IPS DF 4.7 (cell line): ENCODE measurements around the gene PIEZO2.
"Not testable (repeated sequence)": the region's sequence is repeated elsewhere in the genome, so short reads cannot be mapped to it uniquely, and the experiment has no call there.

Source experiments
- DNase-seq: peaks from one replicate; pipeline ENCODE4 v3.0.0-alpha.2; 2013; ENCODE audit warnings: low spot score; ENCODE audit errors: extremely low read depth

PIEZO2 gene

DNA sequence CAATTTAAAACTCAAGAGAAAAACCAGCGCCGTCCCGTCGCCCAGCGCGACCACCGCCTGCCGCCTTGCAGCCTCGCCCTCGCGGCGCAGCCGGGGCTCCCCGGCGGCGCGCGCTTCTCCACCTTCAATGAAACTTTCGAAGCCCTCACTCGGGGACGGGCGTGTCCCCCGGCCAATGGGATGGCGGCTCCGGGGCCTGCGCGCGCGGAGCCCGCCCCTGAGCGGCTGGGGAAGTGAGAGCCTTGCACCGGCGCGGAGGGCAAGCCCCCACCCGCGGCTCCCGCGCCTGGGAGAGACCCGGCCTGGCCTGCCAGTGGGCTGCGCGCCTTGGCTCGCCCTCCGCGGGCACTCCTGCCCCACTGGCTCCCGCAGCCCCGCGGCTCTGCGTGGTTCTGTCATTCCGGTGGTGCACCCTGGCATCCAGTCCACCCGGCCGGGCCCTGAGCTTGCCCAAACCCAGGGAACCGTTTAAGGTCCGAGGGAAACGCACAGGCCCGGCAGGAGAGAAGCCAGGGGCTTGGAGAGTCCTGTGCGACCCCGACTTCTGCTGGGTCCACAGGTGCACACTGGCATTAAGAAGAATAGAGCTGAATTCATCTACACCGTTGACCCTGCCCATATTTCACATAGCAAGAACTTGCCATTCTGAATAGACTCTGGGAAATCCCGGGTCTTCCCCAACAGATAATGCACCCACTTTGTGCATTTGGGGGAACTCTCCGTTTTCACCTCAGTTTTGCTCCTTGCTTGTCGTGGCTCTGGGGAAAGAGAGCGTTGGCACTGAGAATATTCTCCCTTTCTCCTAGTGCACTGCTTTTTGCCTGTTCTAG lies at the start of gene PIEZO2:
PIEZO2 (minus strand) TSS at position 129 of the 830 bp plus-strand sequence. CDS start 981 bp downstream, outside the sequence.
- no peak for DNase-seq

DNA sequence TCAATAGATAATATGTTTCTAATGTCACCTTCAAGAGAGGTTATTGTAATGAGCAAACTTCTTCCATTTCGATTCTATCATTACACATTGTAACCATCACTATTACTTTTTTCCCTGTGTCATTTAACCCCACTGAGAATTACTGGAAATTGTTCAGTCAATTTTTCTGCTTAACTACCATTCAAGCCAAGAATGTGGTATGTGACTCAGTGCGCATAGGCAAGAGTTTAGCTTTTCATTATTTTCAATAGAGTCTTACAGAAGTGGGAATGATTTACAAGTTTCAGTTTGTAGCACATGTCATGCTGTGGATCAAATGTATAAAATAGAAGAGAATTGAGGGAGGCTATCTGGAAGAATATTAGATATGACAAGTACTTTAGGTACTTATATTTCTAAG lies 34.3 kb upstream of the PIEZO2 start:
- no peak for DNase-seq

DNA sequence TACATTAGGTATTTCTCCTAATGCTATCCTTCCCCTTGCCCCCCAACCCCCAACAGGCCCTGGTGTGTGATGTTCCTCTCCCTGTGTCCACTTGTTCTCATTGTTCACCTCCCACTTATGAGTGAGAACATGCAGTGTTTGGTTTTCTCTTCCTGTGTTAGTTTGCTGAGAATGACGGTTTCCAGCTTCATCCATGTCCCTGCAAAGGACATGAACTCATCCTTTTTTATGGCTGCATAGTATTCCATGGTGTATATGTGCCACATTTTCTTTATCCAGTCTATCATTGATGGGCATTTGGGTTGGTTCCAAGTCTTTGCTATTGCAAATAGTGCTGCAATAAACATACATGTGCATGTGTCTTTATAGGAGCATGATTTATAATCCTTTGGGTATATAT lies 32.3 kb upstream of the PIEZO2 start:
- DNase-seq, result not testable (repeated sequence)

DNA sequence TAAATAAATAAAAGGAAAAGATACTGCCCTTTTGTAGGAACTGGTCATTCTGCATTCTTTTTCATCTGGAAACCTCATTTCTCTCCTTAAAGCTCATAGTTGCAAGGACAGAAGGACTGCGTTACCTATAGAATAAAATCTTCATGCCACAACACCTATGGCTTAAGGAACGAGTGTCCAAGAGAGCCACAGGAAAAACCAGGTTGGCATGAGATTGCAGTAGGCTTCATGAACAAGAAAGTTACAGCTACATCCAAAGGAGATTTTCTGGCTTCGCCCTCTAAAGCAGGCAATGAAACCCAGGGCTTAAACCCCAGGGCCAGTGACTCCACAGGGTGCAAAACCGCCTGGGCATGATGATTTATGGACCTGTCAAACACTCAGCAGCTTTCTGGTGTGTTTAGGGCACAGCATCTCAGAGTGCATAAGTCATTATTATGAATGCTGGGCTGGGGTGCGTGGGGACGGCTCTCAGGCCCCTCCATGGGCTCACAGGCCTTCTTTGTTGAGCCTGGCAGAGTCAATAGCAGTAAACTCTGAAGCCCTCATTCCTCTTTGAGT lies 30.7 kb upstream of the PIEZO2 start:
- DNase-seq, result no peak

DNA sequence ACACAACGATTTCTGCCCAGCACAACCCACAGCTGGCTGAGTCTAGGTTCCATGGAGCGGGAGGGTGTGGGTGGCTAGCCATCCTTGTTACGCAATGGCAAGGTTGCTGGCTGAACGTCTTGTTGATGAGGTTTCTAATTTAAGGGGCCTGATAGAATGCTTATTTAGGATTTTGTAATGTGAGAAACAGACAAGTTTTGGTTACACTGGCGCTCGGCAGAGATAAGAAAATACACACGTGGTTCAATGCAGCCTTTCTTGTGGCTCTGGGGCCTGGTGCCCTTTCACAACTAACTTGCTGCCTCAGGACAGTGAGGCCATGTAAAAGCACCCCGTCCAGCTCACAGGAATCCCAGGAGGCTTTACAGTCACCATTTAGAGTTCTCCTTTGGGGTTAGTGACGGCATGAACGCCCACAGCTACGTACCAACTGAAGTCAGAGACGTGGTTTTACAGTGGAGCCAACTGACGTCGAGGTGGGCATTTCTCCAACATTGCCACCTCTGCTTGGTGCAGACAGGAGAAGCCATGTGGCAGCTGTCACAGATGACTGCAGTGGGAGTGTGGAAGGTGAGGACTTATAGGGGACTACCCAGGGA lies 29.7 kb upstream of the PIEZO2 start:
- no peak for DNase-seq

DNA sequence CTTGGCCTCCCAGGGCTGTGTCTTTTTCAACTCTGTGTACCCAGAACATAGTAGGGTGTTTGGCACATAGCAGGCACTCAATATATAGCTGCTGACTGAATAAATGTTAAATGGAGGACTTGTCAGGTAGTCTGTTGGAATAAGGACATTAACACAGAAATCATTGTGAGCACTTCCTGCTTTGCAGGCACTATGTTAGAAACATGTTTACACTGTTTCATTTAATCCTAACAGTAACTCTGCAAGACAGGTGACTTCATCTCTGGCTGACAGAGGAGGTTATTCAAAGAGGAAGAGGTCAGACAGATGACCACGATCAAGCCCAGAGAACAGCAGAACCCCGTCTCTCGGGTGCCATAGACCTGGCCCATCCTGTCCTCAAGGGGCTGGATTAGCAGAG lies 28.0 kb upstream of the PIEZO2 start:
- no peak for DNase-seq

DNA sequence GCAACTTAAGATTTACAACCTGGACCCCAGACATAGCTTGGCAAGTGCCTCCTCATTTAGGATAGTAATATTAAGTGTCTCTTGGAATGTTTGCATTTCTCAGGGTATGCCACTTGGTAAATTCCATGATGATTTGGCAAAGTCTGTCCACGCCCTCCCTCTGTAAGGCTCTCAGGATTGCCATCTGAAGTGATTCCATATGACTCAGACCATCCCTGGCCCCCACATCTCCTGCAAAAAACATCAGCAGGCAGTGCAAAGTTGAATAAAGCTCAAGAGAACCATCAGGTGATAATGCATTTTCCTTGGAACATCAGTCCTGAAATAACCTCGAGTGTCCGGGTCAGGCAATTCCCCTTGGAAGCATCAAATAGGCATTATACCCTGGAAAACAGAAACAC lies 27.1 kb upstream of the PIEZO2 start:
- no peak for DNase-seq

DNA sequence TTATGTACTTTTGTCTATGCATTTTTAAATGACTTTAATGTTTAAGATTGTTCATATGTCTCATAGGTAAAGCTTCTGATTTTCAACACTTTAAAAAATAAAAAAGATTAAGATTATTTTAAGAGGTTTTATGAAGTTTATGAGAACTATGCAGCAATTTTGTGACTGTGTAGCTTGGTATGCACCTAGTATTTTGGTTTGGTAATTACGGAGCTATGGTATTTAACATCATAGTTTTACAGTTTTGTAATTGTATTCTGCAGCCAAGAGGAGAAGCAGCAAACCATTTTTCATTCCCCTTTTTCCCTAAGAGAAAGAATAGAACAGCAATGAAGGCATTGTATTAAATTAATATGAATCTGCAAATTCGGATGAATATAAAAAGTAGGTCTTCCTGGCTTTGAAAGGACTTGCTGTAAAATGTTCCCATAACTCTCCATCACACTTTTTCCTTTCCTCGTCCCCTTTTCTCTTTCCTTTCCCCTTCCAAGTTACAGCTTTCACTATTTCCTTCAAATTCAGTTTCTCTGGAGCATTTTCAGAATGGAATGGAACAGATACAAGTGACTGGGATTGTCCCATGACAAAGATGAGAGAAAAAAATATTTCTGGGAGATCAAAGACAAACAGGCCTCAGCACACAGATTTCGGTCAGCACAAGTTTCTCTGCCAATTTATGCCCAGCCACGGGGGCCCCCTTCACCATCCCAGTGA lies 26.1 kb upstream of the PIEZO2 start:
- no peak for DNase-seq

DNA sequence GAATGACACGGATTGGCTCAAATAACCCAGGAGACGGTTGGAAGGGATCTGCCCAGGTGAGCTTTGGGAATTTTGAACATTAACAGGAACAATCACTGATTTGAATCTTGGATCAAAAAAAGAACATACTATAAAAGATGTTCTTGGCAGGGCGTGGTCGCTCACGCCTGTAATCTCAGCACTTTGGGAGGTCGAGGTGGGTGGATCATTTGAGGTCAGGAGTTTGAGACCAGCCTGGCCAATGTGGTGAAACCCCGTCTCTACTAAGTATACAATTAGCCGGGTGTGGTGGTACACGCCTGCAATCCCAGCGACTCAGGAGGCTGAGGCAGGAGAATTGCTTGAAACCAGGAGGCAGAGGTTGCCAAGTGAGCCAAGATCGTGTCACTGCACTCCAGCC lies 24.8 kb upstream of the PIEZO2 start:
- not testable (repeated sequence) for DNase-seq

DNA sequence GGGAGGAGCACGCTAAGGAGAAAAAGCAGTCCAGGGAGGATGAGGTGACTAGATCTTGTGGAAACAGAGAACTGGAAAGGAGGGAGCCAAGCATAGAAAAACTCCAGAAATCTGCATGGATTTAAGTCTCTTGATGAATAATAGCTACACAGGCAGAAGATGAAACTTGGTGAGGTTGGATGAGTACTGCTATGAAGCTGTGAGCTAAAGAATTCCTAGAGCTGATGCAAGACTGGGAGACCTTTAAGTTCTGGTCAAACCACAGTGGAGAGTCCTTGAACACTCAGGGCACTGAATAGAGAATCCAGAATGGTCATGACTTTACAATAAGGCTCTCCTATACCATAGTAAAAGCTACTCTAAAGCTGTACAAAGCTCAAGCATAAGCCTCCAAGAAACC lies 18.4 kb upstream of the PIEZO2 start:
- DNase-seq, result no peak

DNA sequence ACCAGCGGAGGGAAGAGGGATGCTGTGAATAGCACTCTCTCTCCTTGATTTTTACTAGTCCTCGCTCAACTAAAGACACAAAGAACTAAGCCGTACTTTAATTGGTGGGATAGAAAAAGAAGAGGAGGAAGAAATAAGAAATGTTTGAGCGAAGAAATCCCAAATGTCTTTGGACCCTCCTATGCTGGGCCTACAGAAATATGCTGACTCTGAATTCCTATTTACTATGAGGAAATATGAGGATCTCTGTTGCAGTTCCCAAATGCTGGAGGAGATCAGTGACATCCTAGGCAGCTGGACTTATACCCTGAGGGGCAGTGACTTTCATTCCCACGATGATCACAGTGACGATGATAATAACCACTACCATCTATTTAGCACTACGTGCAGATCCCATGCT lies 16.6 kb upstream of the PIEZO2 start:
- DNase-seq, result no peak

DNA sequence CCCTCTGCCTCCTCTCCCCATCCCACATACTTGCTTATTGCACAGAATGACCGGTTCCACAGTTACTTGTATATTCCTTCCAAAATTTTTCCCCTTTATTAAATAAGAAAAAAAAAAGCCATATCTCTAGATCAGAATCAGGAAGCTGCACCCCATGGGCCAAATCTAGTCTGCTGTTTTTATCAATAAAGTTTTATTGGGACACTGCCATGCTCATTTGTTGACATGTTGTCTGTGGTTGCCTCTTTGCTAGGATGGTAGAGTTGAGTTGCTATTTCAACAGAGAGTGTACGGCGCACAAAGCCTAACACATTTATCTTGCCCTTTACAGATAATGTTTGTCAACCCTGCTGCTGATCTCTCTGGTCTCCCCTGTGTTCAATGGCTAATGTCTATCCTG lies 15.8 kb upstream of the PIEZO2 start:
- no peak for DNase-seq

DNA sequence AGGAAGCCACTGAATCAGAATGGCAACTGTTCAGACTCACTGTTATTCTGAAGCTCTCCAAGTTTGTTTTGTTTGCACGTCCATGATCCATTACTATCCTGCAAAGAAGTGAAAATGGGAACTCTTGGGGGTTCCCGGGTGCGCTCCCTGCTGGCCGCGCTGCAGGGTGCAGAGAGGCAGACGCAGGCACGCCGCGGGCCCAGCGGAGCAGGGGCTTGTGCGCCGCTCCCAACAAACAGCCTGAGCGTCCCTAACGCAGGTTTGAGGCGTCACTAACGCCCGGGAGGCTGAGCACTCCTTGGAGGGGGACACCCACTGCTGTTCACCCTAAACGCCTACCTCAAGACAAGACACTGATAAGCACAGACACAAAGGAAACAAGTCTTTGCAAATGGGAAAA lies 14.3 kb upstream of the PIEZO2 start:
- no peak for DNase-seq

DNA sequence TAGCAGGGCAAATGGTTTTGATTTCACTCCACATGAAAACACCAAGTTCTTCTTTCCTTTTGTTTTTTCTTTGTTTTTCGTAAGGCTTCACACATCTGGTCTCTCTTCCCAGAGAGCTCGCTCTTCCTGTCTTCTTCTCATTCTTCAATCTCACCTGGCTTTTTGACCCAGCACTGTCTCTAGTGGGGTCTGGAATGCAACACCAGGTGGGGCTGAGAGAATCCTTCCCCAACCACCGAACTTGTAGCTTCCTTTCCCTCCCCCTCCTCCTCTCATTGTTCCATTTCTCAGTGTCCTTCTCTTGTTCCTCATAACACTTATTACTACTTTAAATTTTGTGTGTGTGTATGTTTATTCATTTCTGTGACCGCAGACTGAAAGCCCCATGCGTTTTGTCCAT lies 13.5 kb upstream of the PIEZO2 start:
- no peak for DNase-seq

DNA sequence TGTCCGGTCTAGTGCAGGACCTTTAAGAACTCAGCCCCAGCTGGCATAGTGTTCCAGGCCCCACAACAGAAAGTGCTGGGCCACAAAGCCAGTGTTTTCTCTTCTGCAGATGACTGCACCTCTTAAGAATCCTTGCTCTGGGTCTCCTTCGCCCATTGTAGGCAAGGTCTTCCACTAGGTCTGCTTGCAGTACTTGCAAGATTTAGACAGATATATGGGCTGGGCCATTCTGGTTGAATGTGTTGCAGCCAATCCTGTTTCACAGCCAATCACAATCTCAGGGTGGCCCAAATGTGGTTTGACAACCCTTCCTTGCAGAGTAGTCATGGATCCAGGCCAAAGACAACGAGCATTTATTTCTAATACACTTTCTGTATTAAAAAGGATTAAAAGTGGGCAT lies 13.1 kb upstream of the PIEZO2 start:
- no peak for DNase-seq

DNA sequence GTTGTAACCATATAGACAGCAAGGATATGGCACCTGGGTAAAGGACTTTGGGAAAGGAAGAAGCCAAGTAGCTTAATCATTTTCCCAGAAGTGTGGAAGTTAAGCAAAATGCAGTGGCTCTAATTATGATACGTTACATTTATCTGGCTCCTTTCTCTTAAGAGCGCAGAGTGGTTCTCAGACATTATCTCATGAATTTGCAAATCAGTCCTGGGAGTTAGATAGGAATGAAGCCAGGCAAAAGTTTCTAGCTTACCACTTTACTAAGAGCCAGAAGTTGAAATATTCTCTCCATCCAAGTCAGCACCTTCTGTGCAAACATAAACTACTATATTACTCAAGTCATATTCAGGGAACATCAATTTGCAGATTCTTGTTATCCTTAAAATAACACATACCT lies 10.9 kb upstream of the PIEZO2 start:
- DNase-seq, result no peak

DNA sequence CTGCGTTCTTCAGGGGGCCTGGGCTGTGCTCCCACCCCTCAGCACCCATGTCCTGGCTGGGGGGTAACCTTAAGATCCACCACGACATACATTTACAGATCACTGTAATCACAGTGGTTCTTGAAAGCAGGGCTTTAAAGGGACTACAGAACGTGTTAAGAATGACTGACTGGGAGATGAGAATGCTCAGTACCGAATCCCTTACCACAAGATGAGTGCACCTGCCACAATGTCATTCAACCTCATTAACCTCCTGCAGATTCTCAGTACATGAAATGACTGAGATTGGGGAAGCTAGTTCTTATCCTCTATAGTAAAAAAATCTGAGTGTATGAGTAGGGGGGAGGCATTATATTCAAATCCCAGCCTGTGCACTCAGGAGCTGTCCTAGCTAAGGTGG lies 10.5 kb upstream of the PIEZO2 start:
- DNase-seq, result no peak

DNA sequence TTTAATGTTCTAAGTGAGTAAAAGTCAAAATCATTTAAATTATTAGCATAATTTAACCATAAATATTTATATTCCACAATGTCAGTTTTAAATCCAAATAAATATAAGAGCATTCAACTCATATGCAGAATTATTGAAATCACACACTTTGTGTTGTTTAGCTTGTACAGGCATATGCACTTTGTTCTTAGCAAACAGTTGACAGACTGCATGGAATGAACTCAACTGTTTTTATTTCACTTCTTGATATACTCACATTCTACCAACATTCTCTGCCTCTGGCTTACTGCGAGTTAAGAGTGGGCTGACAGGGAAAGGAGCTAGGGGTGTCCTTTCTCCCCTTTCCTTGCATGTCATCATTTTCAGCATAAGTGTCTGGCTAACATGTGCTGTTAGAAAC lies 7.6 kb upstream of the PIEZO2 start:
- DNase-seq, result no peak

DNA sequence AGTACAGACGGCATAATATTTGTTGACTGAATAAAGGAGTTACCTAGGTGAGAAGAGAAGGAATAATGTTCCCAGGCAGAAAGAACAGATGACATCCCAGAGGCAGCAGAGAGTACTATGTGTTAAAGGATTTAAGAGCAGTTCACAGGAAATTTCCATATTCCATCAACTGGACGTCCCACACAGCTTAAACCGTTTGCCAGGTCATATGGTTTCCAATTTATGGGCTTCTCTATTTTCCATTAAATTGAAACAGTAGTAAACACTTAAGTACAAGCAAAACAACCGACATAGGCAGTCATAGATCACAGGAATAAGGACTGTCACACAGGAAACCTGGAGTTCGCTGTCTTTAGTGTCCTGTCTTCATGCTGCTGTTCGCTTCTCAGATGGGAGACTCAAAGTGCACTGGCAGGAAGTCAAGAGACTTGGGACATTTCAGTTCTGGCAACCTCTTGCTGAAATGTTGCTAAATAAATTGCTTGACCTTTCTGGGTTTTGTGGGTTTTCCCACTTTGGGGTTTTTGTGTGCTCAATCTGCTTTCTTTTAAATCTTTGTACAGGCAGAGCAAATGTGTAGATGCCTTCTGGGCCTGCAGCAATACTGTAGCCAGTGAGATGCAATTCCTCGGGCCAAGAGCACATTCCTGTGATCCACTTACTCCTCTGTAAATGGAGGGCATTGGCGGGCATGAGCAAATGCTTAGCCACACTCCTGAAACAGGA lies 5.8 kb upstream of the PIEZO2 start:
- no peak for DNase-seq

DNA sequence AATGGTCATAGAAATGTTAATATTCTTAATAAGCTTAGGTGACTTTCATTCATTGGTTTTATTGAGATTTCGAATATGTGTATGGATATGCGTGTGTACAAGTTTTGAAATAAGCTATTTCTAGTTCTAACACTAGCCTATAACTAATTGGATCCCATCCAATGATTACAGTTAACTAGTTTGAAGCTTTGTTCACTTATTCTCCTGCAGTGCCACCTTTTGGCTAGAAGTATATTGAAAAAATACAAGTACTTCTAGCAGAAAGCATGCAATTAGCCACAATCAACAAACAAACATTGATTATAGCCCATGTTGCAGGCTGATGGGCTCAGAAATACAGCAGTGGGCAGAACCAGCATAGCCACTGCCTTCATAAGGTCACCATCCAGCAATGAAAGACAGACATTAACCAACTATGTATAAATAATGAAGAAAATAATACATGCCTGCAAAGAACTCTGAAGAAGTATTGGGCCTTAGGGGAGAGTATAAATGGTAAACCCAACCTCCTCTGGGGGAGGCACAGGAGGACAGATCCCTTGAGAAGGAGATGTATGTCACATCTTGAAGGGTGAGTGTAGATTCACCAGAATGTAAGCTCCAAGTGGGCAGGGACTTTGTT lies 5.1 kb upstream of the PIEZO2 start:
- no peak for DNase-seq

DNA sequence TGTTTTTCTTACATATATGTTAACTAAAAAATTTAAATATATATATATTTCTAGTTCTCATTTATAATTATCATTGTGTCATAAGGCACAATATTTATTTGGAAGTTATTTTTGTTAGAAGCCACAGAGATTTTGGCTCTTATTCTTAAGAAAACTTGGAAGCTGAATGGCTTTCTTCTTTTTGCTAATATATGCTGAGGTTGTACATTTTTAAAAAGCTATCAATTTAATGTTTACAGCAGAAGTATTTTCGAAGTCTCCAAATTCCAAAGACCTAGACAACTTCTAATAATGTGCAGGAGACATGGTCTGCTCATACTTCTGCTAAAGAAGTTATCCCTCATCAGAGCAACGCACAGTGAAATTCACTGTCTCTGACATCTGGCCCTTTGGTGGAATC lies 3.7 kb upstream of the PIEZO2 start:
- no peak for DNase-seq
